Measurements from ENCODE around the gene AMFR. TPM values are rescaled to one million over a fixed set of nuclear protein-coding genes. Genes with fewer than 3 reads are reported as not detected.

The AMFR gene
- total RNA-seq, 4 donors from 2014 or later: 172 to 216 (median 194) TPM

DNA sequence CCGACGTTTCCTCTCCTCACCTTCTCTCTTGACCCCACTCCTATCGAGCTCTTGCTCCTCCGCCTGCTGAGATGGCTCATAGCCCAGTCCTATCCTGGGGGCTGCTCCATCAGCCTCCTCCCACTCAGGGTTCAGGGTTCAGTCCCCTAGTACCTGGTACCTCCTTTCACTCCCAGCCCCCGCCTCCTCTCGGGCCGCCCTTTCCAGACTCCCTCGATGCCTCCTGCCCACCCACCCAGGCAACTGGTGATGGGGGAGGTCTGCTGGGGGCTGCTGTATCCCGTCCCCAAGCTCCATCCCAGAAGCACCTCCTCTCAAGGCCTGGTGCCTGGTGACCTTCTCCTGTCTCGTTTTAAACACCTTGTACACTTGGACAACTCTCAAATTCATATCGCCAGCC, 93.9 kb downstream of the AMFR start:
- Histone ChIP-seq H3K27ac (no peak overlapping the region), H3K27me3 (no peaks in the 10 kb centered on the region), H3K4me3 (no peak overlapping the region), H3K36me3 (peaks cover 0 to 23% of the 10 kb centered on the region in 2 donors), H3K4me1 (no peaks in the 10 kb centered on the region), H3K9me3 (no peaks in the 10 kb centered on the region)
- TF ChIP-seq POLR2AphosphoS5 (IDR thresholded peaks at IDR 0.05) (no peak), POLR2A (IDR thresholded peaks at IDR 0.05) (no peak), EP300 (IDR thresholded peaks at IDR 0.05) (no peak)
- TF ChIP-seq, protein P1, sequence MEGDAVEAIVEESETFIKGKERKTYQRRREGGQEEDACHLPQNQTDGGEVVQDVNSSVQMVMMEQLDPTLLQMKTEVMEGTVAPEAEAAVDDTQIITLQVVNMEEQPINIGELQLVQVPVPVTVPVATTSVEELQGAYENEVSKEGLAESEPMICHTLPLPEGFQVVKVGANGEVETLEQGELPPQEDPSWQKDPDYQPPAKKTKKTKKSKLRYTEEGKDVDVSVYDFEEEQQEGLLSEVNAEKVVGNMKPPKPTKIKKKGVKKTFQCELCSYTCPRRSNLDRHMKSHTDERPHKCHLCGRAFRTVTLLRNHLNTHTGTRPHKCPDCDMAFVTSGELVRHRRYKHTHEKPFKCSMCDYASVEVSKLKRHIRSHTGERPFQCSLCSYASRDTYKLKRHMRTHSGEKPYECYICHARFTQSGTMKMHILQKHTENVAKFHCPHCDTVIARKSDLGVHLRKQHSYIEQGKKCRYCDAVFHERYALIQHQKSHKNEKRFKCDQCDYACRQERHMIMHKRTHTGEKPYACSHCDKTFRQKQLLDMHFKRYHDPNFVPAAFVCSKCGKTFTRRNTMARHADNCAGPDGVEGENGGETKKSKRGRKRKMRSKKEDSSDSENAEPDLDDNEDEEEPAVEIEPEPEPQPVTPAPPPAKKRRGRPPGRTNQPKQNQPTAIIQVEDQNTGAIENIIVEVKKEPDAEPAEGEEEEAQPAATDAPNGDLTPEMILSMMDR (IDR thresholded peaks at IDR 0.05): no peak
- WGBS, 2 donors (ENCODE audit: low coverage in 1 of 2): 75% methylated on average over 8 of the region's 11 CpGs; no CpG with 5 or more reads in 1 of the 2 donors
- no peak for ATAC-seq

- Histone ChIP-seq H3K36me3 (peaks cover 0 to 22% of the 10 kb centered on the region in 2 donors), H3K4me1 (no peaks in the 10 kb centered on the region), H3K9me3 (no peaks in the 10 kb centered on the region), H3K27ac (no peak overlapping the region), H3K4me3 (no peak overlapping the region), H3K27me3 (no peaks in the 10 kb centered on the region)
- 77 to 79% methylated on average over 4 of the region's 4 CpGs for WGBS, 2 donors (ENCODE audit: low coverage in 1 of 2)
- ATAC-seq: no peak
- TF ChIP-seq POLR2A (IDR thresholded peaks at IDR 0.05) (no peak), EP300 (IDR thresholded peaks at IDR 0.05) (no peak), POLR2AphosphoS5 (IDR thresholded peaks at IDR 0.05) (no peak)
- TF ChIP-seq, protein P1 (IDR thresholded peaks at IDR 0.05): no peak
Observed at GRCh38 chr16:56330476-56330875, 94.9 kb downstream of the AMFR start.

DNA sequence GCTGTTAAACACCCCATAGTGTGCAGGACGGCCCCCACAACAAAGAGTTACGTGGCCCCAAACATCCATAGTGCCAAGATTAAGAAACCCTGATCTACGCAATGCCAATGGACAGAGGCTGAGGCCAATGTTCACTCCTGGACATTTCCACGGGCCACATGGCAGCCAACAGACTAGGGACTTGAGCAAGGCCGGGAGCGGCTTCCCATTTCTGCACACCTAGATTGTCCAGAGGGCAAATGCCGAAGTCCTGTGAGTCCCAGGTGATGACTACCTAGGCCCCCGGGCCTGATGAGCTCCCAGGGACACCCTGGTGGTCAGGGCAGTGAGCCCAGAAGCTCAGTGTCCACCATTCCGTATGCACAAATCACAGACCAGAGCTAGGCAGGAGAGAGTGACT, 95.5 kb downstream of the AMFR start:
- Histone ChIP-seq H3K27ac (no peak overlapping the region), H3K36me3 (peaks cover 0 to 16% of the 10 kb centered on the region in 2 donors), H3K9me3 (no peaks in the 10 kb centered on the region), H3K4me1 (no peaks in the 10 kb centered on the region), H3K4me3 (no peak overlapping the region), H3K27me3 (no peaks in the 10 kb centered on the region)
- WGBS, 2 donors (ENCODE audit: low coverage in 1 of 2): 93% methylated on average over 3 of the region's 9 CpGs; no CpG with 5 or more reads in 1 of the 2 donors
- no peak for TF ChIP-seq POLR2A (IDR thresholded peaks at IDR 0.05)
- TF ChIP-seq, protein P1 (IDR thresholded peaks at IDR 0.05): no peak
- TF ChIP-seq EP300 (IDR thresholded peaks at IDR 0.05): no peak
- TF ChIP-seq POLR2AphosphoS5 (IDR thresholded peaks at IDR 0.05): no peak
- ATAC-seq: no peak

- ATAC-seq: no peak
- WGBS, 2 donors (ENCODE audit: low coverage in 1 of 2): 90% methylated on average over 4 of the region's 22 CpGs; no CpG with 5 or more reads in 1 of the 2 donors
- no peak for TF ChIP-seq POLR2AphosphoS5 (IDR thresholded peaks at IDR 0.05)
- TF ChIP-seq, protein P1 (IDR thresholded peaks at IDR 0.05): no peak
- TF ChIP-seq EP300 (IDR thresholded peaks at IDR 0.05): no peak
- no peak for TF ChIP-seq POLR2A (IDR thresholded peaks at IDR 0.05)
- H3K36me3 ChIP-seq: peaks cover 0 to 8% of the 10 kb centered on the region in 2 donors
- H3K4me3 ChIP-seq: no peak overlapping the region
- H3K27ac ChIP-seq: no peak overlapping the region
- H3K4me1 ChIP-seq: no peaks in the 10 kb centered on the region
- no peaks in the 10 kb centered on the region for H3K27me3 ChIP-seq
- no peaks in the 10 kb centered on the region for H3K9me3 ChIP-seq
Observed at GRCh38 chr16:56328276-56329022, 96.9 kb downstream of the AMFR start.

GRCh38 chr16:56327929-56328258, 97.5 kb downstream of the AMFR start:
- WGBS, 2 donors (ENCODE audit: low coverage in 1 of 2): 82 to 85% methylated on average over 4 of the region's 6 CpGs
- Histone ChIP-seq H3K36me3 (peaks cover 0 to 8% of the 10 kb centered on the region in 2 donors), H3K27me3 (no peaks in the 10 kb centered on the region), H3K27ac (no peak overlapping the region), H3K4me1 (no peaks in the 10 kb centered on the region), H3K9me3 (no peaks in the 10 kb centered on the region), H3K4me3 (no peak overlapping the region)
- TF ChIP-seq POLR2AphosphoS5 (IDR thresholded peaks at IDR 0.05): no peak
- no peak for TF ChIP-seq POLR2A (IDR thresholded peaks at IDR 0.05)
- no peak for TF ChIP-seq EP300 (IDR thresholded peaks at IDR 0.05)
- TF ChIP-seq, protein P1 (IDR thresholded peaks at IDR 0.05): no peak
- no peak for ATAC-seq
